Adrenal gland (tissue), 5 donors: ENCODE results near the gene ZBTB38.

Experiments
- POLR2A ChIP-seq, 2 donors: fragments of 450-650 bp; IDR thresholded peaks; one replicate each; pipeline ENCODE4 v1.6.1; 2017; ENCODE audit warnings: antibody characterized with exemption in 2 of 2, mild to moderate bottlenecking in 2 of 2, moderate library complexity in 1 of 2
- TF ChIP-seq, protein P1 (sequence below), 6 experiments: fragments of 450-650 bp in 4 of 6; fragments of 200-600 bp in 2 of 6; sonication (generic) in 1 of 6; IDR thresholded peaks; 1 replicate in 5 of 6; 2 replicates in 1 of 6; pipeline versions ENCODE4 v1.5.1 to v1.8.0; 2016 to 2021; ENCODE audit warnings: antibody characterized with exemption in 6 of 6, mild to moderate bottlenecking in 2 of 6, moderate library complexity in 1 of 6
- donor health status: DM: no; HTN: no; CAD: no.

DNA sequence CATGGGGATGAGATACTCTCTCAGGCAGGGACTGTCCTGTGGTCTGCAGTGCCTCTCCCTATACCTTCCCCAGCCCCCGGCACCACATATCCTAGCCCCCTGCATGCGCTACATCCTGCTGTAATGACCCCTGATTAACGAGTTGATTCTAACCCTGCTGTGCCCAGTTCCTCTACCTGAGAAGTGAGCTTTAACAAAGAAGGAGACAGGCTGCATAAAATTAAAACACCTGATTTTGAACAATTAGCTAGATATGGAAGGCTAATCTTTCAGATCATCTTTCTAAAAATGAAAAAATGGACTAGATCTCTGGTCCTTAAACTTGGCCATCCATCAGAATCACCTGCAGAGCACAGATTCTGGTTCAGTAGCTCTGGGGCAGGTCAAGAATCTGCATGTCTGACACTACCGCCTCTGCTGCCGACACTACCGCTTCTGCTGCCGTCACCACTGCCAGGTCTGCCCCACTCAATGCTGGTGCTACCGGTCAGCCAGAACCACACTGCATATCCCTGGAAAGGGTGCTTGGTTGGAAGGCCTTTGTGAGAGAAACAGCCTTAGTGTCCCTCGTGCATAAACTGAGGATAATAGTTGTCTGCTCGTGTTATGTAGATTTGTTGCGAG lies 33.6 kb upstream of the ZBTB38 start:
- TF ChIP-seq, protein P1, sequence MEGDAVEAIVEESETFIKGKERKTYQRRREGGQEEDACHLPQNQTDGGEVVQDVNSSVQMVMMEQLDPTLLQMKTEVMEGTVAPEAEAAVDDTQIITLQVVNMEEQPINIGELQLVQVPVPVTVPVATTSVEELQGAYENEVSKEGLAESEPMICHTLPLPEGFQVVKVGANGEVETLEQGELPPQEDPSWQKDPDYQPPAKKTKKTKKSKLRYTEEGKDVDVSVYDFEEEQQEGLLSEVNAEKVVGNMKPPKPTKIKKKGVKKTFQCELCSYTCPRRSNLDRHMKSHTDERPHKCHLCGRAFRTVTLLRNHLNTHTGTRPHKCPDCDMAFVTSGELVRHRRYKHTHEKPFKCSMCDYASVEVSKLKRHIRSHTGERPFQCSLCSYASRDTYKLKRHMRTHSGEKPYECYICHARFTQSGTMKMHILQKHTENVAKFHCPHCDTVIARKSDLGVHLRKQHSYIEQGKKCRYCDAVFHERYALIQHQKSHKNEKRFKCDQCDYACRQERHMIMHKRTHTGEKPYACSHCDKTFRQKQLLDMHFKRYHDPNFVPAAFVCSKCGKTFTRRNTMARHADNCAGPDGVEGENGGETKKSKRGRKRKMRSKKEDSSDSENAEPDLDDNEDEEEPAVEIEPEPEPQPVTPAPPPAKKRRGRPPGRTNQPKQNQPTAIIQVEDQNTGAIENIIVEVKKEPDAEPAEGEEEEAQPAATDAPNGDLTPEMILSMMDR (IDR thresholded peaks at IDR 0.05), result no peak
- no peak for TF ChIP-seq POLR2A (IDR thresholded peaks at IDR 0.05)
